TTC549 (cell line): ENCODE data around the gene GINM1.

Experiments
- FAIRE-seq: peaks from 2 replicates; lab custom pipeline; 2012; peaks lifted over from hg19 to GRCh38; lab: Jason Lieb, UNC

GINM1 gene, protein sequence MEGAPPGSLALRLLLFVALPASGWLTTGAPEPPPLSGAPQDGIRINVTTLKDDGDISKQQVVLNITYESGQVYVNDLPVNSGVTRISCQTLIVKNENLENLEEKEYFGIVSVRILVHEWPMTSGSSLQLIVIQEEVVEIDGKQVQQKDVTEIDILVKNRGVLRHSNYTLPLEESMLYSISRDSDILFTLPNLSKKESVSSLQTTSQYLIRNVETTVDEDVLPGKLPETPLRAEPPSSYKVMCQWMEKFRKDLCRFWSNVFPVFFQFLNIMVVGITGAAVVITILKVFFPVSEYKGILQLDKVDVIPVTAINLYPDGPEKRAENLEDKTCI

DNA sequence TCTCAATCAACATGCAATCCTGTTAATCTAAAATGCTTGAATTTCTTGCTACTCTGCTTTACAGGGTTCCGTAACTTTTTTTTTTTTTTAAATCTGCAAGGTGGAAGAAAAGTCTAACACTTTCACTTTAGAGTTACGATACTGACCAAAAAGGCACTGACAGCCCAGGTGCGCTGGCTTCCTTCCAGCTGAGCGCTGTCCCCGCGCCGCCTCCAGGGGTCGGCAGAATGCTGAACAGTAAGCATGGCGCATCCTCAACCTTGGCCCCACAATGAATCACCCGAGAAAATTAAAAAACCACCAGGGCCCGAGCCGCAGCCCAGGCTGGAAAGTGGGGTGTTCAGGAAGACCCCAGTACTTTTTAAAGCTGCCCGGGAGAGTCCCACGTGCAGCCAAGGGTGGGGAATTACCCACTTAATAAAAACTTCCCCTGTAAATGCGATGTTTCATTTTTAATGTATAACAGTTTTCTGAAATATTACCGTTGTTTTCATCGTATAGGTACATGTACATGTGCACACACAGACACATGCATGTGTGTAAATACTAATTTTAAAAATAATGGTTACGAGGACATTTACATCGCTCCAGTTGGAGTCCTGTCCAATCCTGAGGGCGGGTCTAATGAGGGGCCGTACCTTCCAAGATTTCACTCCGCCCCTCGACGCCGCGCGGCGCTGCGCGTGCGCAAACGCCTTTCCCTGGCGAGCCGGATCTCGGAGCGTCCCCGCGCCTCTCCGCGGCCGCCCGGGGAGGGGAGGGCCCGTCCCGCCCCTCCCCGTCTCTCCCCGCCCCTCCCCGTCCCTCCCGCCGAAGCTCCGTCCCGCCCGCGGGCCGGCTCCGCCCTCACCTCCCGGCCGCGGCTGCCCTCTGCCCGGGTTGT lies at the start of gene GINM1:
TSS of gene GINM1 (plus strand) at position 849 of the 883 bp plus-strand sequence. CDS start 40 bp downstream, outside the sequence.
- FAIRE-seq, result no peak

DNA sequence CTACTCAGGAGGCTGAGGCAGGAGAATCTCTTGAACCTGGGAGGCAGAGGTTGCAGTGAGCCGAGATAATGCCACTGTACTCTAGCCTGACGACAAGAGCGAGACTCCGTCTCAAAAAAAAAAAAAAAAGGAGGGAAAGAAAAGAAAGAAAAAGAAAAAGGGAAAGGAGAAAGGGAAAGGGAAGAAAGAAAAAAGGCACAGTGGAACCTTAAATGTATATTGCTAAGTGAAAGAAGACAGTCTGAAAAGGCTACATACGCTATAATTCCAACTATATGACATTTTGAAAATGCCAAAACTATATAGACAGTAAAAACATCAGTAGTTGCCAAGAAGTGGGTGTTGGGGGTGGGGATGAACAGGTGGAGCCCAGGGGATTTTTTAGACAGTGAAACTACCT lies 36.5 kb upstream of the GINM1 start:
- no peak for FAIRE-seq

- FAIRE-seq, result no peak
These were observed 31.4 kb upstream of the GINM1 start for GRCh38 chr6:149534742-149535141.

DNA sequence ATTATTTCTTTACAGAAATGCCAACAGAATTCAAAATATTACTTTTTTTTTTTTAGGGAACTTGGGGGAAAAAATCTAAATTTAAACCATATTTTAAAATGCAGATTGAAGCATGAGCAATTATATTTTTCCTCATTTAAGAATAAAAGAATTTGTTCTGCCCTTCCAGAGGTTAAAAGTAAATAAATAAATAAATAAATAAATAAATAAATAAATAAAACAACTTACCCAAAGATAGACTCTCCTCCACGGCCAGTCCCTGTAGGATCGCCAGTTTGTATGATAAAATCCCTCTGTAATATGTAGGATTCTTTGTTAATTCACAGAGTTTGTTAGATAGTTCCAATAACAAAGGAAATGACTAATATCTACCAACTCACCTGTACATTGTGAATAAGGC lies 25.0 kb upstream of the GINM1 start:
- no peak for FAIRE-seq

- no peak for FAIRE-seq
These were observed 21.4 kb upstream of the GINM1 start for GRCh38 chr6:149544646-149545257.

DNA sequence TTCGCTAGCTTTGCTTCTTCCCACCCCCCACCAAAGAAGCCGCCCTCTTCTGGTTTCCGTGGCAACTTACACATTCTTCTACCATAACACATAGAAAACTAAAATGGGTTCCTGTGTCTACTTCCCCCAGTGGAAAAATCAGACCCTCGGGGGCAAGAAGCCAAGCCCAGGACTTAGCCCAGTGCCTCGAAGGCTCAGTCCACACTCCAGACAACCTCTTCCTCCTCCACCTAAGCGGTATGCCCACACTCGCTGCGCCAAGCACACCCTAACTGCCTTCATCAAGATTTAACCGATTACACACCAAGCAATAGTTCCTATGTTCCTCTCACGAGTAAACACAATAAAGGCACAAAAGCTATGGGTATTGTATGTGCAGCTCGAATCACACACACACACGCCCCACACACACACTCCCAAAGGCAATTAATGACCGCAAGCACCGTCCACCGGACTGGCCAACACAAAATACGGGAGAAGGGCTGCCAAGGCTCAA lies 20.9 kb upstream of the GINM1 start:
- FAIRE-seq, result no peak

GRCh38 chr6:149545754-149546471 lies 20.3 kb upstream of the GINM1 start, which contains the start of gene PPIL4:
Gene PPIL4 (minus strand): TSS chr6:149546043. CDS start chr6:149546005, 38 bp downstream.
- no peak for FAIRE-seq

GRCh38 chr6:149551920-149552319 lies 14.3 kb upstream of the GINM1 start:
- no peak for FAIRE-seq

GRCh38 chr6:149558029-149558428 lies 8.1 kb upstream of the GINM1 start:
- FAIRE-seq, result no peak

DNA sequence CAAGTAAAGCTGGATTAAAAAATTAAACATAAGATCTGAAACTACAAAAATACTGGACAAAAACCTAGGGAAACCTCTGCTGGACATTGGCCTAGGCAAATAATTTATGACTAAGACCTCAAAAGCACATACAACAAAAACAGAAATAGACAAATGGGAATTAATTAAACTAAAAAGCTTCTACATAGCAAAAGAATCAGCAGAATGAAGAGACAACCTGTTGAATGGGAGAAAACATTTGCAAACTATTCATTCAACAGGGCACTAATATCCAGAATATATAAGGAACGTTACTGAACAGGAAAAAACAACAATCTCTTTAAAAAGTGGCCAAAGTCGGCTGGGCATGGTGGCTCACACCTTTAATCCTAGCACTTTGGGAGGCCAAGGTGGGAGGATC lies 6.8 kb upstream of the GINM1 start:
- no peak for FAIRE-seq

- FAIRE-seq, result no peak
These were observed 5.4 kb upstream of the GINM1 start for GRCh38 chr6:149560736-149561135.

DNA sequence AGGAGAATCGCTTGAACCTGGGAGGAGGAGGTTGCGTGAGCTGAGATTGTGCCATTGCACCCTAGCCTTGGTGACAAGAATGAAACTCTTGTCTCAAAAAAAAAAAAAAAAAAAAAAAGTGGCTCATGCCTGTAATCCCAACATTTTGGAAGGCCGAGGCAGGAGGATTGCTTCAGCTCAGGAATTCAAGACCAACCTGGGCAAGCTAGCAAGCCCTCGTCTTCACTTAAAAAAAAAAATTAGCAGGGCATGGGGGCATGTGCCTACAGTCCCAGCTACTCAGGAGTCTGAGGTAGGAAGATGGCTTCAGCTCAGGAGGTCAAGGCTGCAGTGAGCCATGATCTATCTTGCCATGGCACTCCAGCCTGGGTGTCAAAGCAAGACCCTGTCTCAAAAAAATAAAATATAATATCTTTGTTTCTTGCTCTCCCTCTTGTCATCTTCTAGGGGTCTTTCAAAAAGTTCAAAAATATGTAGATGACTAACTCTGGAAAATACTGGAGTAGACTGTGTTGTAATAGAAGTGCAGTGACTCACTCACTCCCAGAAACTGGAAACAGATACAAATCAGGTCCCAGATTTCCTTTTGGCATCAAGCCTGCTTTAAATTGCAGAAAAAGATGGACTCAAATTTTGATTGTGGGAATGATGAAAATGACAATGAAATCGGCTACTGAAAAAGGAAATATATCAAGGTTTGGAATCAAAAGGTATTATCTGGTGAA lies 2.8 kb upstream of the GINM1 start:
- no peak for FAIRE-seq

GRCh38 chr6:149563928-149564325 lies 2.2 kb upstream of the GINM1 start:
- FAIRE-seq, result no peak

DNA sequence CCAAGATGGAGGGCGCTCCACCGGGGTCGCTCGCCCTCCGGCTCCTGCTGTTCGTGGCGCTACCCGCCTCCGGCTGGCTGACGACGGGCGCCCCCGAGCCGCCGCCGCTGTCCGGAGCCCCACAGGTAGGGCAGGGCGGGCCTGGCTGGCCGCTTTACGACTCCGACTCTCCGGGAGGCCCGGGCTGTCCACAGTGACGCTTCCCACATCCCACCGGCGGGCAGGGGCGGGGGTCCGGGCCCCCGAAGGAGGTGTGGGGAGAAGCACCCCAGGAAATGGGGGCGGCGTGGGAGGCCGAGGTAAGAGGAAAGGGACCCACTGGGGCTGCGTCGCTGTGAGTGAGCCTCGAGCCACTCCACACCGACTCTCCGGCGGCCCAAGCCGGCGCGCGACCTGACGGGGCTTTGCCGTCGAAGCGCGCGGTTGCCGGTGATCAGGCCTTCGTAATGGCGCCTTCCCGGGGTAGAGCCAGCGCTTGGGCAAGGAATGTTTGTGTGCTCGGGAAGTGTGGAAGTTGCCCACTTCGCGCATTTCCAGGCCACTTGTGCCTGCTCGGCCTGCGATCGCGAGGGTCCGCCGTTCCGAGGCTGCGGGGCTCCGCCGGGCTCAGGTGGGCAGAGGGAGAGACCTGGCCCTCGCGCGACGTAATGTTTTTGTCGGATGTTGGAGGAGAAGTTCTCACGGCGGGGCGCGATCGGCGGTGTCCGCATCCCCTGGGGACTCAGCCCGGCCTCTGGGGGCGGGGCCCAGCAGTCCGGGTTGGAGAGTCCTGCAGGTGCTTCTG lies 427 bp downstream of the GINM1 start:
- FAIRE-seq, result no peak

- FAIRE-seq, result no peak
These were observed 1.0 kb downstream of the GINM1 start for GRCh38 chr6:149567194-149567586.

GRCh38 chr6:149567945-149568585 lies 1.9 kb downstream of the GINM1 start:
- no peak for FAIRE-seq

- FAIRE-seq, result no peak
These were observed 14.7 kb downstream of the GINM1 start for GRCh38 chr6:149580880-149581279.

GRCh38 chr6:149581349-149581748 lies 15.2 kb downstream of the GINM1 start:
- no peak for FAIRE-seq

DNA sequence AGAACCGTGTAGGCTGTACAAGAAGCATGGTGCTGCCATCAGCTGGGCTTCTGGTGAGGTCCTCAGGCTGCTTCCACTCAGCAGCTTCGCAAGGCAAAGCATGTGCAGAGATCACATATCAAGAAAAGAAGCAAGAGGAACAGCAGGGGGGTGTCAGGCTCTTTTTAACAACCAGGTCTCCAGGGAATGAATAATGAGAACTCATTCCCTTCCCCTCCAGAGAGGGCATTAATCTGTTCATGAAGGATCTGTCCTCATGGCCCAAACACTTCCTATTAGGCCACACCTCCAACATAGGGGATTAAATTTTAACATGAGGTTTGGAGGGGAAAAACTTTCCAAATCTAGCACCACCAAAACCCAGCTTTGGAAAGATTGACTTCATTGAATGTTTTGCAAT lies 20.0 kb downstream of the GINM1 start:
- FAIRE-seq, result no peak

- no peak for FAIRE-seq
These were observed 26.8 kb downstream of the GINM1 start for GRCh38 chr6:149592983-149593382.
